B cell (primary cell): ENCODE results near the gene FCHO2. TPM values are rescaled to one million over a fixed set of nuclear protein-coding genes. Genes with fewer than 3 reads are reported as not detected.

ENCODE experiments used
- ATAC-seq: fragments of 200-7000 bp; cut with Tn5 transposase; one replicate; pipeline ENCODE4 v1.10.0; 2021; ENCODE audit warnings: low read depth, mild to moderate bottlenecking, moderate number of reproducible peaks, moderate library complexity
- CTCF ChIA-PET: fragments of 350-600 bp; sonication (Branson Sonifier 250); formaldehyde crosslinking; loops from one replicate; lab custom pipeline; 2021; ENCODE audit warnings: antibody characterized with exemption, inconsistent platforms; lab: Charles Lee
- POLR2A ChIA-PET: fragments of 350-600 bp; sonication (Branson Sonifier 250); formaldehyde crosslinking; loops from one replicate; lab custom pipeline; 2021; ENCODE audit warnings: antibody characterized with exemption; lab: Charles Lee
- DNase-seq: peaks from one replicate; pipeline ENCODE4 v3.0.0; 2013
- H2AFZ ChIP-seq: 2 replicates; pipeline ENCODE4 v1.6.1; 2012; ENCODE audit warnings: mild to moderate bottlenecking, low read depth, low read length; ENCODE audit not compliant: insufficient read depth, poor library complexity, severe bottlenecking
- H3K27ac ChIP-seq, 2 donors: 1 replicate in 1 of 2; 2 replicates in 1 of 2; pipeline ENCODE4 v1.5.1; 2012 to 2013; ENCODE audit warnings: low read length in 2 of 2, mild to moderate bottlenecking in 2 of 2, moderate library complexity in 1 of 2
- H3K27me3 ChIP-seq, 4 experiments: fragments of 200-600 bp in 1 of 4; sonication (generic) in 1 of 4; replicated peaks in 1 of 4; 1 replicate in 2 of 4; 2 replicates in 2 of 4; pipeline versions ENCODE4 v1.6.1 to v1.7.0; 2013 to 2016; ENCODE audit warnings: low read length in 3 of 4, mild to moderate bottlenecking in 2 of 4, mixed read lengths in 1 of 4, moderate library complexity in 1 of 4; ENCODE audit not compliant: insufficient read depth in 4 of 4, control insufficient read depth in 3 of 4; ENCODE audit errors: control extremely low read depth in 1 of 4
- H3K36me3 ChIP-seq, 2 experiments: replicated peaks in 1 of 2; 1 replicate in 1 of 2; 2 replicates in 1 of 2; pipeline versions ENCODE4 v1.6.1 to v1.7.1; 2013; ENCODE audit warnings: low read length in 1 of 2; ENCODE audit not compliant: insufficient read depth in 2 of 2, control insufficient read depth in 1 of 2; ENCODE audit errors: control extremely low read depth in 1 of 2, extremely low read depth in 1 of 2
- H3K4me1 ChIP-seq, 2 donors: fragments of 200-600 bp in 1 of 2; sonication (generic) in 1 of 2; 1 replicate in 1 of 2; 2 replicates in 1 of 2; pipeline versions ENCODE4 v1.5.1 to v1.6.1; 2013 to 2017; ENCODE audit warnings: low read length in 2 of 2; ENCODE audit not compliant: control insufficient read depth in 2 of 2, insufficient read depth in 2 of 2
- H3K4me2 ChIP-seq: replicated peaks from 2 replicates; pipeline ENCODE3; 2012; ENCODE audit warnings: mild to moderate bottlenecking, low read depth, low read length; ENCODE audit not compliant: poor library complexity, severe bottlenecking
- H3K4me3 ChIP-seq, 5 experiments: fragments of 200-600 bp in 1 of 5; sonication (generic) in 1 of 5; 1 replicate in 3 of 5; 2 replicates in 2 of 5; pipeline versions ENCODE4 v1.5.1 to v1.7.0; 2011 to 2016; ENCODE audit warnings: low read length in 4 of 5, mild to moderate bottlenecking in 4 of 5, low read depth in 2 of 5, control low read depth in 1 of 5, moderate library complexity in 1 of 5; ENCODE audit not compliant: insufficient read depth in 1 of 5; ENCODE audit errors: control extremely low read depth in 1 of 5, extremely low read depth in 1 of 5
- H3K79me2 ChIP-seq: fragments of 200-600 bp; sonication (generic); one replicate; pipeline ENCODE4 v1.6.0; 2016; ENCODE audit warnings: low read length; ENCODE audit not compliant: control insufficient read depth, insufficient read depth
- H3K9ac ChIP-seq: fragments of 200-600 bp; sonication (generic); 2 replicates; pipeline ENCODE4 v1.6.1; 2017; ENCODE audit warnings: mild to moderate bottlenecking, low read length, moderate library complexity
- H3K9me3 ChIP-seq, 3 donors: one replicate each; pipeline versions ENCODE4 v1.6.1 to v1.7.1; 2013; ENCODE audit warnings: low read length in 2 of 3; ENCODE audit not compliant: control insufficient read depth in 2 of 3, insufficient read depth in 1 of 3; ENCODE audit errors: control extremely low read depth in 1 of 3
- H4K20me1 ChIP-seq: 2 replicates; pipeline ENCODE4 v1.6.0; 2012; ENCODE audit warnings: mild to moderate bottlenecking, low read length; ENCODE audit not compliant: insufficient read depth, control insufficient read depth, poor library complexity, severe bottlenecking
- H3K27ac Mint-ChIP-seq: one replicate; pipeline ENCODE4 v1.8.0; 2021; ENCODE audit warnings: mixed read lengths
- H3K27me3 Mint-ChIP-seq: one replicate; pipeline ENCODE4 v1.8.0; 2021; ENCODE audit warnings: mixed read lengths
- H3K4me1 Mint-ChIP-seq: one replicate; pipeline ENCODE4 v1.8.0; 2021; ENCODE audit warnings: mixed read lengths
- H3K4me3 Mint-ChIP-seq: one replicate; pipeline ENCODE4 v1.8.0; 2021; ENCODE audit warnings: mixed read lengths
- H3K9me3 Mint-ChIP-seq: one replicate; pipeline ENCODE4 v1.8.0; 2022; ENCODE audit warnings: mixed read lengths; ENCODE audit not compliant: insufficient read depth
- EZH2 ChIP-seq: IDR thresholded peaks from 2 replicates; pipeline ENCODE4 v1.6.1; 2012; ENCODE audit warnings: borderline replicate concordance, low read depth, mild to moderate bottlenecking, moderate library complexity, low read length; ENCODE audit not compliant: insufficient read depth, poor library complexity, severe bottlenecking
- WGBS: methylation state at CpG from one replicate; pipeline ENCODE4 v1.1.5; 2013; ENCODE audit warnings: missing lambda C conversion rate; ENCODE audit not compliant: insufficient coverage; 5-methylcytosine and 5-hydroxymethylcytosine counted together
- intact Hi-C: fragments of 100-400 bp; cut with micrococcal nuclease; formaldehyde crosslinking; loops from one replicate; pipeline ENCODE4 v1.10.0; 2022
- polyA plus RNA-seq: library from polyadenylated mRNA; depleted of rRNA; stranded (reverse); fragments of >200 nt; gene quantifications from 2 replicates; pipeline ENCODE4 v1.2.3, GENCODE V29; 2012
- total RNA-seq, 2 donors: library from RNA; stranded (reverse); fragments of 120-200 nt in 1 of 2; gene quantifications; 1 replicate in 1 of 2; 2 replicates in 1 of 2; pipeline versions ENCODE4 v1.2.3 to v1.2.4, GENCODE V29; 2013 to 2022
- TF ChIP-seq, protein P1 (sequence below): fragments of 200-600 bp; IDR thresholded peaks from one replicate; pipeline ENCODE4 v1.8.0; 2022; ENCODE audit warnings: antibody characterized with exemption, mild to moderate bottlenecking

Gene FCHO2
- total and polyA plus RNA-seq, 2 donors (not counting 1 experiment from before 2014, with no cell fraction given): 1.5 to 11.0 TPM

GRCh38 chr5:73005886-73006285 lies 50.0 kb downstream of the FCHO2 start:
- DNase-seq (no peak), ATAC-seq (no peak)
- H3K9me3 ChIP-seq: no peaks in the 10 kb centered on the region
- 100% methylated on average over 2 of the region's 3 CpGs for WGBS
- TF ChIP-seq, protein P1, sequence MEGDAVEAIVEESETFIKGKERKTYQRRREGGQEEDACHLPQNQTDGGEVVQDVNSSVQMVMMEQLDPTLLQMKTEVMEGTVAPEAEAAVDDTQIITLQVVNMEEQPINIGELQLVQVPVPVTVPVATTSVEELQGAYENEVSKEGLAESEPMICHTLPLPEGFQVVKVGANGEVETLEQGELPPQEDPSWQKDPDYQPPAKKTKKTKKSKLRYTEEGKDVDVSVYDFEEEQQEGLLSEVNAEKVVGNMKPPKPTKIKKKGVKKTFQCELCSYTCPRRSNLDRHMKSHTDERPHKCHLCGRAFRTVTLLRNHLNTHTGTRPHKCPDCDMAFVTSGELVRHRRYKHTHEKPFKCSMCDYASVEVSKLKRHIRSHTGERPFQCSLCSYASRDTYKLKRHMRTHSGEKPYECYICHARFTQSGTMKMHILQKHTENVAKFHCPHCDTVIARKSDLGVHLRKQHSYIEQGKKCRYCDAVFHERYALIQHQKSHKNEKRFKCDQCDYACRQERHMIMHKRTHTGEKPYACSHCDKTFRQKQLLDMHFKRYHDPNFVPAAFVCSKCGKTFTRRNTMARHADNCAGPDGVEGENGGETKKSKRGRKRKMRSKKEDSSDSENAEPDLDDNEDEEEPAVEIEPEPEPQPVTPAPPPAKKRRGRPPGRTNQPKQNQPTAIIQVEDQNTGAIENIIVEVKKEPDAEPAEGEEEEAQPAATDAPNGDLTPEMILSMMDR: no peak
- TF ChIP-seq EZH2: no peak
- intact Hi-C loops: no loop called here
- no peaks in the 10 kb centered on the region for H3K79me2 ChIP-seq
- Mint-ChIP-seq H3K4me3 (no peak overlapping the region), H3K4me1 (no peaks in the 10 kb centered on the region), H3K27ac (no peak overlapping the region), H3K27me3 (no peaks in the 10 kb centered on the region), H3K9me3 (no peaks in the 10 kb centered on the region)
- H3K4me3 ChIP-seq: no peak overlapping the region
- H3K36me3 ChIP-seq: no peaks in the 10 kb centered on the region
- no peaks in the 10 kb centered on the region for H3K4me1 ChIP-seq
- no peak overlapping the region for H3K9ac ChIP-seq
- H2AFZ ChIP-seq: no peak overlapping the region
- H4K20me1 ChIP-seq: no peaks in the 10 kb centered on the region
- CTCF ChIA-PET: no interaction called here
- no peak overlapping the region for H3K4me2 ChIP-seq
- H3K27ac ChIP-seq: no peak overlapping the region
- POLR2A ChIA-PET: no interaction called here
- H3K27me3 ChIP-seq: no peaks in the 10 kb centered on the region

GRCh38 chr5:73007051-73007450 lies 51.2 kb downstream of the FCHO2 start:
- no peak overlapping the region for H3K27ac ChIP-seq
- no peak for ATAC-seq
- no peak overlapping the region for H2AFZ ChIP-seq
- H3K27me3 ChIP-seq: no peaks in the 10 kb centered on the region
- no peaks in the 10 kb centered on the region for H3K36me3 ChIP-seq
- H3K4me2 ChIP-seq: no peak overlapping the region
- H3K27me3 Mint-ChIP-seq: no peaks in the 10 kb centered on the region
- H3K79me2 ChIP-seq: no peaks in the 10 kb centered on the region
- H3K4me1 ChIP-seq: no peaks in the 10 kb centered on the region
- no peaks in the 10 kb centered on the region for H3K9me3 ChIP-seq
- TF ChIP-seq EZH2: no peak
- TF ChIP-seq, protein P1: no peak
- no peak overlapping the region for H3K9ac ChIP-seq
- H3K9me3 Mint-ChIP-seq: no peaks in the 10 kb centered on the region
- intact Hi-C loops: no loop called here
- no peaks in the 10 kb centered on the region for H3K4me1 Mint-ChIP-seq
- WGBS: no CpG with 5 or more reads among the region's 4 CpGs
- DNase-seq: no peak
- no peak overlapping the region for H3K4me3 ChIP-seq
- H4K20me1 ChIP-seq: no peaks in the 10 kb centered on the region
- CTCF ChIA-PET: no interaction called here
- no peak overlapping the region for H3K27ac Mint-ChIP-seq
- H3K4me3 Mint-ChIP-seq: no peak overlapping the region
- POLR2A ChIA-PET: no interaction called here
